ENCODE data around the gene CHN2. TPM values are rescaled to one million over a fixed set of nuclear protein-coding genes. Genes with fewer than 3 reads are reported as not detected.

CHN2 gene
- total RNA-seq (2014; rRNA removed; shearing (Covaris generic)), result 2.3 and 5.5 TPM in 2 replicates

- DNase-seq (ENCODE audit: low spot score), result peak; percentile 25
Observed at GRCh38 chr7:29194594-29195427, at the start of gene CHN2. TSS of gene CHN2 (plus strand) at chr7:29194775.

GRCh38 chr7:29145553-29146056 is 49.0 kb upstream of the CHN2 start:
- no peak for DNase-seq (ENCODE audit: low spot score)

DNA sequence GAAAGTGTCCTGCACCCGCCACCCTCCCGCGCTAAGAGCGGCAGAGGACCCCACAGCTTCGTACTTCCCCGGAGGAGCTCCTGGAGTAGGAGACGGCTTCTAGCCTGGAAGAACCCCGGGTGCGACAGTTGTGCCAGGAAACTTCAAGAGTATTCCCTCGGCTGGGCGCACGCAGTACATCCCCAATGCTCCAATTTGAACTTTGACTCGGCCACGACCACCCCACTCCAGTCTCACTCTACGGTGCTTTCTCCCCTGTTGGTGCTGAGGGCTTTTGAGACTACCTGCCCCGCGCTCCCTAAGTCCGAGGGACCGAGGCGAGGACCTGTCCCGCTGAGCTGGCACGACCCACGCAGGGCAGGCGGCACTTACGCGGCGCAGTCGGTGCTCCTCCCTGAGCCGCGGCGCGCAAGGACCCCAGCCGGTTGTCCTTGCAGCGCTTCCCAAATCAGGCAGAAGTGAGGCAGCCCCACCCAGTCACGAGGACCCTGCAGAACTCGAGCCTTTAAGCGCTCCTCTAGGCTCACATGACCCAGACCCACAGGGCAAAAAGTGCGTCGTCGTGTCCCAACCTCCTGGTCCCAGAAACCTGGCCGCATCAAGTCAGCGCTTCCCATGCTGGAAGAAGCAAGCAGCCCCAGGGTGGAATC is 48.4 kb upstream of the CHN2 start, which contains the start of gene CPVL:
TSS of gene CPVL (minus strand) at position 481 of the 650 bp plus-strand sequence. CDS start 25,476 bp downstream, outside the sequence.
- DNase-seq (ENCODE audit: low spot score), result peak; percentile 56

DNA sequence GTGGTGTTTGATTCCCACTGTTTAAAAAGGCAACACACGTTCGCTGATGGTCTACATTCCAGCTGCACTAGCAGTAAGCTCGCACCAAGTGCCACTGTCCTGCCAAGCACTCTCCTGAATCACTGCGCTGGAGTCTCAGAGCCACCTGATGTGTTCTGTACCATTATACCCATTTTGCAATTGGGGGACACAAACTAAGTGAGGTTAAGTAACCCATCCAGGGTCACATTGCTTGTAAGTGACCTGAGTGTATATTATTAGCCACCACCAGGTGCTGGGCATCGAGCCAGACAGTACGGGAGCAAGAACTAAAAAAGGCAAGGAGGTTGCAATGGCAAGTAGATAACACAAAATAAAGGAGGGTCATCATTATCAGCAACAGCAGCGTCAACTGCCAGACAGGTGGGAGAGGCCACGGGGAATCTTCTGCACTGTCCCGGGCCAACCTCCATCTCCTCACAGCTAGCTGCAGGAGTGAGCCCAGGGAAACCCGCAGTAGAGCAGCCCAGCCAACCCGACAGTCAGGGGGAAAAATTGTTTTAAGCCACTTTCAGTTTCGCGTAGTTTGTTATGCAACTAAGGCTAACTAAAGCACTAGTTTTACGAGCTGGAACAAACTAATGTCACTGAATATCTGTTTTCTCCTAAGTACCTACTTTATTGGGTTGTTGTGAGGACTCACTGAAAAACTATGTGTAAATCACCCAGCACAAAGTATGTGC is 47.5 kb upstream of the CHN2 start:
- peak; percentile 14 for DNase-seq (ENCODE audit: low spot score)

DNA sequence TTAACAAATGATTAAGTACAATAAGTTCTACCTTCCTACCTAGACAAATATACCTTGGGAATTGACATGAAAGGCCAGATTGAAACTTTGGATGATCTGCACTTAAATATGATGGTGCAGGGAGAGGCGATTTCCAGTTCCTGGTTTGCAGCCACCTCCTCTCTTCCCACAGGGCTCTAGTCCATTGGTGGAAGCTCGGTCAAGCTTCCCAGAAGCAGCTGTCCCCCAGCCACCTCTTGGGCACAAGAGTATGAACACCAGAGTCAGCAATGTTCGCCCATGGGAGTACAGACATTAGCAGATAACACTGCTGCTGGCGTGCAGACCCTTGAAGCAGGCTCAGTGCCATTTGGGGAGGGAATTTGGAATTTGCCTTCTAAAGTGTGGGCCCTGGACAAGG is 46.8 kb upstream of the CHN2 start:
- DNase-seq (ENCODE audit: low spot score), result no peak

DNA sequence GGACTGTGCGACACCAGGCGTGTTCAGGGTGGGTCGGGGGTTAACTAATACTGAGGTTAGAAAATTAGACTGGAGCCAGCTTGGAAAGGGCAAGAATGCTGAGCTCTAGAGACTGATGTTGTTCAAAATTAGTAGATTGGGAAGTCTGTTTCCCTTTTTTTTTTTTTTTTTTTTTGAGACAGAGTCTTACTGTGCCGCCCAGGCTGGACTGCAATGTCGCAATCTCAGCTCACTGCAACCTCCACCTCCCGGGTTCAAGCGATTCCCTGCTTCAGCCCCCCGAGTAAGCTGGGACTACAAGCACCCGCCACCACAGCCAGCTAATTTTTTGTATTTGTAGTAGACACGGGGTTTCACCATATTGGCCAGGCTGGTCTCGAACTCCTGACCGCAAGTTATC is 45.5 kb upstream of the CHN2 start:
- no peak for DNase-seq (ENCODE audit: low spot score)

- DNase-seq (ENCODE audit: low spot score), result no peak
Observed at GRCh38 chr7:29150856-29151255, 43.7 kb upstream of the CHN2 start.

- no peak for DNase-seq (ENCODE audit: low spot score)
Observed at GRCh38 chr7:29154076-29154475, 40.5 kb upstream of the CHN2 start.

DNA sequence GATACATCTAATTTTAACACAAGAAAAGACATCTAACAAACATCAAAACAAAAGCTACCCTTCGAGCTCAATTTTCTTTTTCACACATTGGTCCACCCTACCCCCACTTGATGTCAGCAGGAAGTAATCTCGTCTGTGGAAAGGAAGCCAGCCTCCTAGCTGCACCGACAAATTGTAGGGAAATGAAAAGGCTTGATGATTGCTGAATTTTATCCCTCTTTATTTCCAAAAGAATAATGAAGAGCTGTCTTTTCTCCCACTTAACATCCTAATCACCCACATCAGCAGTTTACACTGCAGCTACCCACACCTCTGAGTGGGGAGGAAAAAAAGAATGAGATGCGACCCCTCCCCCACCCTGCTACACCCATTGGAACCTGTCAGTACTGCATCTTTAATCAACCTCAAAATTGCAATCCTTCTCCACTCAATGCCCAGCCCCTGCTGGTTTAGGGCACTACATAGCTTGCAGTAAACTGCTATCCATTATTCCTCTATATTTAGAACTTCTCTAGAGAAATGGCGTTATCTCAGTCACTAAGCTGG is 37.6 kb upstream of the CHN2 start:
- no peak for DNase-seq (ENCODE audit: low spot score)

DNA sequence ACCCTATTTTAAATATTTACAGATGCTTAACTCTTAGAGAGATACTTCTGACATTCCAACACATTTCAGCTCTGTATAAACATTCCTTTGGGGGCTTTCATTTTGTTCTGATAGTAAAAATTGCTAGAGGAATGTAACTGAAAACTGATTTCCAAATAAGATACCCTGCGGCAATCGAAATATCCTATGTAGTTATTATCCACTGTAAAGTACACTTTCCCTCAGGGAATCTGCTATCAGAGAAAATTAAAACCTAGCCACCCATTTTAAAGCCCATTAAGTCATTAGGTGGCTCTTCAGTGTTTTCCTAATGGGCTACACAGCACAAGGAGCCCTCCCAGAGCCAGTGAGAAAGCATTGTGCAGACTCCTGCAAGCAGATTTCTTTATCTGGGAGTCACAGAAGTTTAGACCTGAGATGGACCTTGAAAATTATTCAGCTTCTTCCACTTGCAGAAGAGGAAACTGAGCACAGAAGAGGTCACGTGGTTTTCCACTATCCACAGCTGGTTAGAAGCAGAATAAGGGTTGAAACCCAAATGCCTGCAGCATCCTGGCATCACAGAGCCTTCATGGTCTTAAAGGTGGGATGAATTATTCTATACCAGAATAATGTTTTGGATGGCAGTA is 35.7 kb upstream of the CHN2 start:
- no peak for DNase-seq (ENCODE audit: low spot score)

DNA sequence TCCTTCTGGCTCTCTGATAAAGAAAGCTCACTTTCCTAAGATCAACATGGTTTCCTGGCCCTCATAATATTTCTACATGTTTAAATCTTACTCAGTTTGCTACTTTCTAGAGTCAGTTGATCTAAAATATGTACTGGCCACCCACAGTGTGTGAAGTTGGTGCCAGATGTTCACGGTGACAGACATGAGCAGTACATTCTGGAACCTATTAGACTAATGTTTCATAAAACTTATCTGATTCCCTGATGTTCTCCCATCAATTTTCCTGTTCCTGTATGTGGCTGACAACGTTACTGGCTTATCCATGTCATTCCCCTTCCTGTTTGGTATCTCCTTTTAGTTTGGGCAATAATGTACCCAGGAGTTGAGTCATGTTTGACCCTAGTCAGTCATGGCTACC is 34.5 kb upstream of the CHN2 start:
- no peak for DNase-seq (ENCODE audit: low spot score)

DNA sequence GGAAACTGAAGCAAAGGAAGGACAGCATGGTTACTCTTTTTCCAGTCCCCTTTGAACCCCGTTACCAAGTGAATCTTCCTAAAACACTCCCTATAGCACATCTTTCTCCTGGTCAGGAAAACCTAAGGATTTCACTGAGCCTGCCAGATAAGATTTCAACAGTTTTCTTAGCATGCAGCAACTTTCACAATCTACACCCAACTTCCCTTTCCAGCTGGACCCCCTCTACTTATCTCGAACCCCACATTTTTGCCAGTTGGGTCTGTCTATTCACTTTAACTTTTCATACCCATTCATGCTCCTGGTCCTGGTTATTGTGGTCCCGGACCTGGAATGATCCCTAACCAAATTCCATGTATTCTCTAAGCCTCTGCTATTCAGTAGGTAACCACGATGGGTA is 33.3 kb upstream of the CHN2 start:
- DNase-seq (ENCODE audit: low spot score), result no peak

DNA sequence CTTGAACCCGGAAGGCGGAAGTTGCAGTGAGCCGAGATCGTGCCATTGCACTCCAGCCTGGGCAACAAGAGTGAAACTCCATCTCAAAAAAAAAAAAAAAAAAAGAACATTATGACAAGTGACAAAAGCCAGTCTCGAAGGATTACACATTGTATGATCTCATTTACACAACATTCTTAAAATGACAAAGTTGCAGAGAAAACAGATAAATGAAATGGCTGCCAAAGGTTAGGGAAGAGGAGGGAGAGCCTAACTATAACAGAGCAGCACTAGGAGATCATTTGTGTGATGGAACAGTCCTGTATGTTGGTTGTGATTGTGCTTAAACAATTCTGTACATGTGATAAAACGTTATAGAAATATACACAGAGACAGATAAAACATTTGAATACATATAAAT is 32.0 kb upstream of the CHN2 start:
- no peak for DNase-seq (ENCODE audit: low spot score)

DNA sequence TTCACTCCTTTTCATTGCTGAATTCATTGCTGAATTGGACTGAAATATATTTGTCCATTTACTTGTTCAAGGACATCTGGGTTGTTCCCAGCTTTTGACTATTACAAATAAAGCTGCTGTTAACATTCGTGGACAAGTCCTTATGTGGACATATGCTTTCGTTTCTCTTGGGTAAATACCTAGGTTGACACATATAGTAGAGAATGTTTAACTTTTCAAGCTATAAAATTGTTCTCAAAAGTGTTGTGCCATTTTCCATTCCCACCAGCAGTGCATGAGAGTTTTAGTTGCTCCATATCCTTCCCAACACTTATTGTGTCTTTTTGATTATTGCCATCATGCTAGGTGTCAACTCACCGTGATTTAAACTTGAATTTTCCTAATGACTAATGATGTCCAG is 30.7 kb upstream of the CHN2 start:
- DNase-seq (ENCODE audit: low spot score), result no peak

GRCh38 chr7:29167721-29168120 is 26.9 kb upstream of the CHN2 start:
- no peak for DNase-seq (ENCODE audit: low spot score)

DNA sequence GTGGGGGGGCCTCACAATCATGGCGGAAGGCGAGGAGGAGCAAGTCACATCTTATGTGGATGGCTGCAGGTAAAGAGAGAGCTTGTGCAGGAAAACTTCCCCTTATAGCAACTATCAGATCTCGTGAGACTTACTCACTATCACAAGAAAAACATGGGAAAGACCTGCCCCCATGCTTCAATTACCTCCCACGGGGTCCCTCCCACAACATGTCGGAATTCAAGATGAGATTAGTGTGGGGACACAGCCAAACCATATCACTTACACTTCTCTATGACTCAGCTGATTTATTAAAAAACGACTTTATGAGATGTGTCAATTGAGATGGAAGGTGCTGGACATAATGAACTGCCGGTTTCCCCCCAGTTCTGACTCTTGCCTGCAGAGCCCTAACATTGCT is 23.8 kb upstream of the CHN2 start:
- no peak for DNase-seq (ENCODE audit: low spot score)

DNA sequence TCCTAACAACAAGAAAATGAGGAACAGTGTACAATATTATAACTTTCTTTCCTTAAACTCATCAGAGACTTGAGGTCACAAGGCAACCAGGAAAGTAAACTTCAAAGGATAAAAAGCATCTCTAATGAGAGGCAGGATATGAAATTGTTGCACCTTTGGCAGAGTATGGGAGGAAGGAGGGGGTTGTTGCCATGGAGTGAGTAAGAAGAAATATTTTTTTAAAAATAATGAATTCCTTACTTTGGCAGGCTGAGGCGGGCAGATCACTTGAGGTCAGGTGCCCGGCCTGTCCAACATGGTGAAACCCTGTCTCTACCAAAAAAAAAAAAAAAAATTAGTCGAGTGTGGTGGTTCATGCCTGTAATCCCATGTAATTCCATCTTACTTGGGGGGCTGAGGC is 21.1 kb upstream of the CHN2 start:
- DNase-seq (ENCODE audit: low spot score), result no peak

DNA sequence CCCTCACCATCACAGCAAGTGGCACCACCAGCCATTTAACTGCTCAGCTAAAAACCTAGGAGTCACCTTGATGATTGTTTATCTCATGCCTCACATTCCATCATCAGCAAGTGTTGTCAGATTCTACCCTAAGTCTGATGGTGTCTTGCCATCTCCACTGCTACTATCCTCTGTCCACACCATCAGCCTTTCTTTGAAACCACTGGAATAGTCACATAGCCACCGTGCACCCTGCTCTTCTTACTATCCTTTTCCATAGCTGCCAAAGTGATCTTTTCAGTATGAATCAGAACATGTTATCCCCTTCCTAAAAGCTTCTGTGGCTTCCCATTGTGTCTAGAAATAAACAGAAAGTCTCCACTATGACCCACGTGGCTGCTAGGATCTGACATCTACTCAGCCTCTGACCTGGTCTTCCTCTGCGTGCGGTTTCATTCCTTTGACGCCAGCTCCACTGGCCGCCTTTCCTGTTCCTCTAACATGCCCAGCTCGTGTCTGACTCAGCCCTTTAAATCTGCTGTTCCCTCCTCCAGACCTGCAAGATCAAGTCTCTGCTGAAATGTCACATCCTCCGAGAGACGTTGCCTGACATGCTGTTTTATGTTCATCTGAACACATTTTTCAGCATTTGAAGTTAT is 16.5 kb upstream of the CHN2 start:
- DNase-seq (ENCODE audit: low spot score), result peak; percentile 41

- DNase-seq (ENCODE audit: low spot score), result no peak
Observed at GRCh38 chr7:29179115-29179514, 15.5 kb upstream of the CHN2 start.

GRCh38 chr7:29184599-29184998 is 10.0 kb upstream of the CHN2 start:
- DNase-seq (ENCODE audit: low spot score), result no peak

DNA sequence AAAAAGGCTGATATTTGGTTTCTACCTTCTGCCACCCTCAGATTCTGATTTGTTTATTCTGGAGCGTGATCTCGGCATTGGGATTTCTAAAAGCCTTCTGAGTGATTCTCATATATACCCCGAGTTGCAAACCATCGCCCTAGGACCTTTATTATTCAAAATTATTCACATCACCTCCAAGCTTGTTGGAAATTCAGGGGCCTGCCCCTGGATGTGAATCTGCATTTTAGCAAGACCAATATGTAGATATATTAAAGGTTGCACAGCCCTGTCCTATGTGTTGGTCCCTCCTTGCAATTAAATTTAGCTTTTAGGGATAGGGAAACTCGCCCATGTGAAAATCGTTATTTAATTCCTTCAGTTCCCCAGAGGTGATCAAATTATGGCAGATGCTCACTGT is 9.0 kb upstream of the CHN2 start:
- no peak for DNase-seq (ENCODE audit: low spot score)

All from A172 (cell line).